Eye (tissue), 1 donor: ENCODE data around the gene AP1S1.
"Not testable (repeated sequence)": the region's sequence is repeated elsewhere in the genome, so short reads cannot be mapped to it uniquely, and the experiment has no call there.

Experiments used
- DNase-seq: peaks from one replicate; pipeline ENCODE4 v3.0.0-alpha.2; 2015

Gene AP1S1

DNA sequence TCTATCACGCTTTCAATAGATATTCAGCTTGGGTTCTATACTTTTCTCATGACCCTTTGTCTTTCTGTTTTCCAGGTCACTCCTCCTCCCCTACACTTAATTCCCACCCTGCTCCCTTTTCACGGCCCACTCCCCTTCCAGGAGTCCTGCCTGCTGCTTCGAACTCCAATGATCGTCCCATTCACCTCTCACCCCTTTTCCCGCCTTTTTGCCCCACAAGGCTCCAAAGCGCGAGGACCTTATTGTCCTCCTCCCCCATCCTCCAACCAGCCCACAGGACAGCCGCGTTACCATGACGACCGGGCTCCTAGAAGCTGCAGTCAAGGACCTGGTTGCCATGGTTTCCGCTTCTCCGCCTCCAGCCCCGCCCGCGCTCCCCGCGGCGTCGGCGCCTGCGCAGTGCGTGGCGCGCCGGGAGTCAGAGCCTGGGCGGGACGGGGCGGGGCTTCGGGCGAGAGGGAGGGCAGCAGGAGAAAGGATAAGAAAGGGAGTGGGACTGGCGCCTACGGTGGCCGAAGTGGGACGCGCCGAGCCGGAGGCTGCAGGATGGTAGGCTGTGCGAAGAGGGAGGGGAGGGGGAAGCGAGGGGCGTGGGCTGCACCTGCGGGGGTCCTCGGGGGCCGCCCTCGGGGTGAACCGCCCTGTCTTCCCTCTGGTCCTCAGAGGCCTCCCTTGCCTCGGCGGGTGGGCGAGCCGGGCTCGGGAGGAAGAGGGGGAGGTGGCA is at the start of gene AP1S1:
TSS of gene AP1S1 (plus strand) at position 508 of the 724 bp plus-strand sequence. CDS start at position 547, 39 bp downstream.
- peak; percentile 99 for DNase-seq

DNA sequence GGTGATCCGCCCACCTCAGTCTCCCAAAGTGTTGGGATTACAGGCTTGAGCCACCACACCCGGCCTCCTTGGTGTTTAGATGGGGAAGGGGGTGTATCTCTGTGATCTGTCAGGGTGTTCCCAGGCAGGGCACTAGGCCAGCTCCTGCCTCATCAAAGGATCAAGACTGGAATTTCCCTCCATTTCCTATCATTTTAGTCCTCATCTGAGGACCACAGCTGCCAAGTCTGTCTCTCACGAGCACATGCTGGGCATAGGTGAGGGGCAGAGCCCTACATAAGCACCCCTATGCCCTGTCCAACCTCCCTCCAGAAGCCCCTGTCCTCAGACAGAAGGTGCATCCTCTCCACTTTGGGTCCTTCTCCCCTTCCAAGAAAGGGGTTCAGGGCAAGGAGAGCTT is 49.5 kb upstream of the AP1S1 start:
- DNase-seq = no peak

DNA sequence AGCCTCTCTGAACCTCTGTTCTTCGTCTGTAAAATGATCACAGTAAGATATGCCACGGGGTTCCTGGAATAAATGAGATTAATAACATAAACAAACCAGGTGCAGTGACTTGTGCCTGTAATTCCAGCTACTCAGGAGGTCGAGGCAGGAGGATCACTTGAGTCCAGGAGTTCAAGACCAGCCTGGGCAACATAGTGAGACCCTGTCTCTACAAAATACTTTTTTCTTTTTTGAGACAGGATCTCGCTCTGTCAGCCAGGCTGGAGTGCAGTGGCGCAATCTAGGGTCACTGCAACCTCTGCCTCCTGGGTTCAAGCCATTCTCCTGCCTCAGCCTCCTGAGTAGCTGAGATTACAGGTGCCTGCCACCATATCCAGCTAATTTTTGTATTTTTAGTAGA is 49.0 kb upstream of the AP1S1 start:
- DNase-seq = not testable (repeated sequence)

DNA sequence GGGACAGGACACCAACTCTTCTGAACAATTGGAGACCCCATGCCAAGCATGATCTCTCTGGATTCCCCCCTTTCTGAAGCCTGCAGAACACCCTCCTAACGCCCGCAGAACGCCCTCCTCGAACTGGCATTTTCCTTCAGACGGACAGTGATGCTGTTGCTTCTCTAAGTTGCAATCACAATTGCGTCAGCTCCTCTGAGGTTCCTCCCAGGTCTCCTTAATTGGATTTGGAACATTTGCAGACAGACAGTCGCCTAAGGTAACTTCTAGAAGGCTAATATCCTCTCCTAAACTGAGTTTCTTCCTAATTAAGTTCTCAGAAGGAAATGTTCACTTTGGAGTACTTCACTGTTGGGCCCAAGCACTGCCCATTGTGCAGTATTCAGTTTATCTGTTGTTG is 47.9 kb upstream of the AP1S1 start:
- DNase-seq = no peak

DNA sequence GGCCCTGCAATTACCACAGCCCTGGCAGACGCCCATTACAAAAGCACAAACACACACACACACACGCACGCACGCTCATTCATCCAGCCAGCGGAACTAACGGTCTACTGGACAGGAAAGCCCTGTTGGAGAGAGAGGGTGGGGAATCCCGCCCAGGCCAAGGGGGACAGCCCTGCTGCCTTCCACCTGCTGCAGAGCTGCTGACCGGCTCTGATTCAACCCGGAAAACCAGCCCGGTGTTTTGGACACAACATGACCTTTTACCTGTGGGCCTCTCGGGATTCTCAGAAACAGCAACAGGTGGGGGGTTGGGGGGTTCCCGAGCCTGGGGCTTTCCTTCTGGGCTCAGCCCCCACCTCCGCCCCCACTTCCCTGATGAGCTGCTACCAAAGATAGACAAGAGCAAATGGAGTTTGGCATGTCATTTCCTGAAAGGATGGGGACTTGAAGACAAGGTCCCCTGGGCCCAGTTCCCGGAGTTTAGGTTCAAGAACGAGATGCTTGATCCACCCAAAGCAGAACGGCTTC is 45.9 kb upstream of the AP1S1 start:
- peak; percentile 60 for DNase-seq

DNA sequence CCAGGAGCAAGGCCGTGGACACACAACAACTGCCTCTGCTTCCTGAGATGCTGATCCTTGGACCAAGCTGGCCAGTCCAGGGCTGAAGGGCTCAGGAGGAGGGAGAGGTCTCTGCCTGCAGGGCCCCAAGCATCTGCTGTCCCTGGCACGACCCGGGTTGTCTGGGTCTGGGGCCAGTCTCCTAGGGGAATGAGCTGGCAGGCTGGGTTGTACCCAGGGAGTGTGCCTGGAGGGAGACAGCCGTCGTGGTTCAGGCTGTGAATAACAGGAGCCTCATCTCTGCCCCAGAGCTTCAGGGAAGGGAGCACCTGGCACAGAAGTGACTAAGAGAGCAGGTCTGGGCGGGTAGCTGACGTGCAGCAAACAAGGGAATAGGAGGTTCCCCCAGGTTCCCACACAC is 45.3 kb upstream of the AP1S1 start:
- DNase-seq = no peak

DNA sequence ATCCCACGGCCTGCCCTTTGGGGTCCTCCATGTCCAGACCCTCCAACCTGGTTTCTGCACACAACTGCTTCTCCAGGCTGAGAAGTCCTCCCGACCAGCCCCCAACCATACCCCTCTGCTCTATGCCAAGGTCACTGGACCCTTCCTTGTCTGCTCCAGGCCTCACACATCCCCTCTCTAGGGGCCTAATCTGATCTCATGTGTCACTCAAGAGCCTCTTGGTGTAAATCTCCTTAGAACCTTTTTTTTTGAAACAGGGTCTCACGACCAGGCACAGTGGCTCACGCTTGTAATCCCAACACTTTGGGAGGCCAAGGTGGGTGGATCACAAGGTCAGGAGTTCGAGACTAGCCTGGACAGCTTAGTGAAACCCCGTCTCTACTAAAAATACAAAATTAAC is 44.9 kb upstream of the AP1S1 start:
- DNase-seq = no peak

DNA sequence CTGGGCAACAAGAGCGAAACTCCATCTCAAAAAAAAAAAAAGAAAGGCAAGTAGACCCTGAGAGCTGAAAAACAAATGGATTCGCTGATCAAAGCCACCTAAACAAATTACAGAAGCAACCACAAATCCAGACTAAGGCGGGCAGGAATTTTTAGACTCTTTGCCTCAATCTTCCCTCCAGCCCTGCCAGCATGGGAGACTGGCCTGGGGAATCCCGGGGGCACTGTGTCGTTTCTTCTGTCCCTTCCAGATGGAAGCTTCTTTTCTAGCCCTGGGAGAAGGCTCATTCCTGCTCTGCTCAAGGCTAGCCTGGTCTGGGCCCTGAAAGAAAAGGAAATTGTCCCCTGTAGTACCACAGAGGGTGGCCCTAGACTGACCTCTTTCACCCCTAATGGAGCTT is 43.0 kb upstream of the AP1S1 start:
- no peak for DNase-seq

DNA sequence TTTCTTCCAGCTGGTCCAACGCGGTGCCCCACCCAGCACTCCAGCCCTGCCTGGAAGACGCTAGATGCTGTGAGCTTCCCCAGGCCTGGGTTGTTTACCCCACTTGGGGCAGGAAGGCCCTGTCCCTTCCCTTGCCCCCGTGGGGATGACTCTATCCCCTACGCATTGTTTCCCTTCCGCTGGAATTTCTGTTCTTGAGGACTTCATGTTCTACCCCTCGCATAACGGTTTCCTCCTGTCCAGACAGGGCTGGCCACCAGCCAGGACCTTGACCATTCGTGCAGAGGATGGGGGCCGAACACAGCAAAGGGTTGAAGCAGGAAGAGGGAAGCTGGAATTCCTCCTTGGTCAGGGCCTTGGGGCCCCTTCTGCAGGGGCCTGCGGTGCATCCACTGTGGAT is 42.0 kb upstream of the AP1S1 start:
- no peak for DNase-seq

DNA sequence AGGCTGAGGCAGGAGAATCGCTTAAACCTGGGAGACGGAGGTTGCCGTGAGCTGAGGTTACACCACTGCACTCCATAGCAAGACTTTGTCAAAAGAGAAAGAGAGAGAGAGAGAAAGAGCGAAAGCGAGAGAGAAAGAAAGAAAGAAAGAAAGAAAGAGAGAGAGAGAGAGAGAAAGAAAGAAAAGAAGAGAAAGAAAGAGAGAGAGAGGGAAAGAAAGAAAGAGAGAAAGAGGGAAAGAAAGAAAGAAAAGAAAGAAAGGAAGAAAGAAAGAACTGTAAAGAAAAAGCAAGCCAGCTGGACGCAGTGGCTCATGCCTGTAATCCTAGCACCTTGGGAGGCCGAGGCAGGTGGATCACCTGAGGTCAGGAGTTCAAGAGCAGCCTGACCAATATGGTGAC is 41.1 kb upstream of the AP1S1 start:
- not testable (repeated sequence) for DNase-seq

DNA sequence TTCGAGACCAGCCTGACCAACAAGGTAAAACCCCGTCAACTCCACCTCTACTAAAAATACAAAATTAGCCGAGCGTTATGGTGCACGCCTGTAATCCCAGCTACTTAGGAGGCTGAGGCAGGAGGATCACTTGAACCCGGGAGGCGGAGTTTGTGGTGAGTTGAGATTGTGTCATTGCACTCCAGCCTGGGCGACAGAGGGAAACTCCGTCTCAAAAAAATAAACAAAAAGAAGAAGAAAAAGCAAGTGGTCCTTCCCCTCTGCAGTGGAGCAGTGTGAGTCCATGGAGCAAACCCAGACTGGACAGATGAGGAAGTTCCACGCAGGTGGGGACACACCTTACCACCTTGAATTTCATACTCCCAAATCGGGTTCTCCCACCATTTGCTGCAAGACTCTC is 40.4 kb upstream of the AP1S1 start:
- DNase-seq = no peak

DNA sequence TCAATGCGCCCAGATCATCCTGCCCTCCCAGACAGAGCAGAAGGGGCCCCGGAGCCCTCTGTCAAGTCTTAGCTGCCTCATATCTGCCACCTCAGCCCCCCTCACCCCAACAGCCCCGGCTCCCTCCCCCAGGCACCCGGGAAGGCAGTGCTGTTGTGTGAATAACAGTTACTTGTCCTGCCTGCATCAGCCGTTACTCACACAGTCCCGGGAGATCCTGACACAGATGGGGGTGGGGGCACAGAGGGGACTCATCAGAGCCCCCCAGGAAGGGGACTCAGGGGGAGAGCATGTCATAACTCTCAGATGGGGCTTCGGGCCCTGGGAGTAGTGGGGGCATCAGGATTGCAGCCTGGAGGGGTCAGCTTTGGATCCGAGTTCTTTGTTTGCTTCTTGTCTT is 39.8 kb upstream of the AP1S1 start:
- DNase-seq = no peak

DNA sequence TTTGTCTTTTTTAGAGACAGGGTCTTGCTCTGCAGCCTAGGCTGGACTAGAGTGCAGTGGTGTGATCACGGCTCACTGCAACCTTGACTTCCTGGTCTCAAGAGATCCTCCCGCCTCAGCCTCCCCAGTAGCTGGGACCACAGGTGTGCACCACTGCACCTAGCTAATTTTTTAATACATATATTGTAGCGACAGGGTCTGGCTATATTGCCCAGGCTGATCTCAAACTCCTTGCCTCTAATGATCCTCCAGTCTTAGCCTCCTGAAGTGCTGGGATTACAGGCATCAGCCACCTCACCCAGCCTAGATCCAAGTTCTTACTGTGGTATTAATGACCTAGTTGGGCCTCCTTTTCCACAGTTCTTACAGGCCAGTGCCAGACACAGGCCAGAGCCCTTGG is 39.1 kb upstream of the AP1S1 start:
- no peak for DNase-seq

DNA sequence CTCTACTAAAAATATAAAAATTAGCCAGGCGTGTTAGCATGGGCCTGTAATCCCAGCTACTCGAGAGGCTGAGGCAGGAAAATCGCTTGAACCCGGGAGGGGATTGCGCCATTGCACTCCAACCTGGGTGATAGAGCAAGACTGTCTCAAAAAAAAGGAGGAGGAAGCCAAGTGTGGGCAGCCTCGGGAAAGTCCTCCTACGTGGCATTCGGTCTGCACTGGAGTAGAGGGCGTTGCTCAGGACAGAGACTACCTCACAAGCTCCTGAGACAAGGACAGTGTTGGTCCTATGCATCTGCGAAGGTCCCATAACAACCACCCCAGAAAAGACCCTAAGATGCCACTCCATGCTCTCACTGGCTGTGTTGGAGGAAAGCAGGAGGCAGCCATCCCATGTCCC is 37.4 kb upstream of the AP1S1 start:
- DNase-seq = no peak

DNA sequence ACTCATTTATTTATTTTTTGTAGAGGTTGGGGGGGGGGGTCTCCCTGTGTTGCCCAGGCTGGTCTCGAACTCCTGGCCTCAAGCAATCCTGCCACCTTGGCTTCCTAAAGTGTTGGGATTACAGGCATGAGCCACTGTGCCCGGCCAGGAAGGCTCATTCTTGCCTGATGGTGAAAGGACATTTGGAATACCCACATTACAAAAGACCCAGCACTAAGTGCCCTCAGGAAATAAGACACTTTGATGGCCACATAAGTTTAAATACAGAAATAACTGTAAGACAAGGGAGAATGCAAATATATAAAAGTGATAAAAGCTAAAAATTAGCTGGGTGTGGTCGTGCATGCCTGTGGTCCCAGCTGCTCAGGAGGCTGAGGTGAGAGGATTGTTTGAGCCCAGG is 35.4 kb upstream of the AP1S1 start:
- DNase-seq = no peak

DNA sequence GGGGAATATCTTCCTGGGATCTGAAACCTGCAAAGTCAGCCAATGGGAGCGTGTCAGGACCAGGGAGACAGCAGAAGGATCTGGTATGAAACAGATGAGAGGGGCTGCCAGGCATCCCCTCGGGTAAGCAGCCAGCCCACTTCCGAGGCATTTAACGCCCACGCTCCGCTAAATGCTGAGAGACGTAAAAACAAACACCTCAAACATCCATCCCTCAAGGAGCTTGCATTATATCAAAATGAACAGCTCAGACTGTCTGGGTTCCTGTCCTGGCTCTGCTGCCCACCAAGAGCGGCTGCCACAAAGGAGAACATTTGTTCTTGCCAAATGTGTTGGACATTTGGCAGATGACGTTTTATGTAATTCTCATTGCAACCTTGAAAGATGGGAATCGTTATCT is 34.4 kb upstream of the AP1S1 start:
- DNase-seq = no peak

DNA sequence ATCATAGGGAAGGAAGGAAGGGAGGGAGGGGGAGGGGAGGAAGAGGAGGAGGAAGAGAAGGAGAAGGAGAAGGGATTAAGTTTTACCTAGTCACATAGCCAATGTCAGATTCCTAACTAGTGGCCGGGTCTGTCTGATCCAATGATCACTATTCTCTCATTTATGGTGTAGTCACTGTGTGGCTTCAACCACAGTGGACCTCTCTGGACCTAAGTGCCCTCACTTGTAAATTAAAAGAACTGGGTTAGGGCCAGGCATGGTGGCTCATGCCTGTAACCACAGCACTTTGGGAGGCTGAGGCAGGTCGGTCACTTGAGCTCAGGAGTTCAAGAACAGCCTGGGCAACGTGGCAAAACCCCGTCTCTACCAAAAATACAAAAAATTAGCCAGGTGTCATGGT is 34.0 kb upstream of the AP1S1 start:
- no peak for DNase-seq

DNA sequence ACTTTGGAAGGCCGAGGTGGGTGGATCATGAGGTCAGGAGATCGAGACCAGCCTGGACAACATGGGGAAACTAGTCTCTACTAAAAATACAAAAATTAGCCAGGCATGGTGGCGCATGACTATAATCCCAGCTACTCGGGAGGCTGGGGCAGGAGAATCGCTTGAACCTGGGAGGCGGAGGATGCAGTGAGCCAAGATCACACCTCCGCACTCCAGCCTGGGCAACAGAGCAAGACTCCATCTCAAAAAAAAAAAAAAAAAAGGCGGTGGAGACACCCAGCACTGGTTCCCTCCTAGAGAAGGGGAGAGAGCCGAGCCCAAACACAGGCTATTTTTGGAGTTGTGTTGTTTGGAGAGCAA is 32.7 kb upstream of the AP1S1 start:
- not testable (repeated sequence) for DNase-seq

DNA sequence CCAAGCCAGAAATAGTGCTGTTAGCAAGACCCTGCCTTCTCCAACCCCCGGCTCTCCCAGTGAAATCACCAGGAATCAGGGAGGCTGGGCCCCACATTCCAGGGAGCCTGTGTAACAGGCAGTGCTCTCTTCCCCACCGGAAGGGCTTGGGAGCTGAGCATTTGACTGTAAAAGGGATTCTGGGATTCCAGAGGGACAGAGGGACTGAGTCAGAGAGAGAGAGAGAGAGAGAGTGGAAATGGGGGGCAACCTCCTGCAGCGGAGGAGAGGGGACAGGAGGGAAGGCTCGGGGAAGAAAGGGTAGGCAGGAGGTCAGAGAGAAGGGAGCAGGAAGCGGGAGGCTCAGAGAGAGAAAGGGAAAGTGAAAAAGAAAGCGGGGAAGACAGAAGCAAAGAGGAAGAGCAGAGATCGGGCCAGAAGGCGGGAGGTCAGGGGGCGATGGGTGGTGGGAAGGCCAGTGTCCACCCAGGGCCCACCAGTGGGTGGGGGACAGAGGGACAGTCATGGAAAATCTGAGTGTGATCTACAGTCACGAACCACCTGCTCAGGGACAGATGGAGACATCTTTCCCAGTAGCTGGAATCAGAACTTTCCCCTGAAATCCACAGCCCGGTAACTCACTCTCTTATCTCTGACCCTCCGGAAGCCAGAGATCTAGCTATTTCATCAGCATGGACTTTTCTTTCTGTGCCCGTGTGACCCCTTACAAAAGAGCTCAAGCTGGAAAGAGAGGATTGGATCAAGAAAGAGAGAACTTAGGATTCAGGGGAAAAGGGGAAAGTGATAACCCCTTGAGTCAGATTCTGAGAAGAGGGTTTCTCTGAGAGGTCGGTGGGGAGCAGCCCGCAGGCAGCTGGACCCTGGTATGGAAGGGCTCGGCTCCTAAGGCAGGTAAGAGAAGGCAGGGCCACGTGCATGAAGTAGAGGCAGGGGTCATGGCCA is 32.0 kb upstream of the AP1S1 start:
- peak; percentile 85 for DNase-seq

DNA sequence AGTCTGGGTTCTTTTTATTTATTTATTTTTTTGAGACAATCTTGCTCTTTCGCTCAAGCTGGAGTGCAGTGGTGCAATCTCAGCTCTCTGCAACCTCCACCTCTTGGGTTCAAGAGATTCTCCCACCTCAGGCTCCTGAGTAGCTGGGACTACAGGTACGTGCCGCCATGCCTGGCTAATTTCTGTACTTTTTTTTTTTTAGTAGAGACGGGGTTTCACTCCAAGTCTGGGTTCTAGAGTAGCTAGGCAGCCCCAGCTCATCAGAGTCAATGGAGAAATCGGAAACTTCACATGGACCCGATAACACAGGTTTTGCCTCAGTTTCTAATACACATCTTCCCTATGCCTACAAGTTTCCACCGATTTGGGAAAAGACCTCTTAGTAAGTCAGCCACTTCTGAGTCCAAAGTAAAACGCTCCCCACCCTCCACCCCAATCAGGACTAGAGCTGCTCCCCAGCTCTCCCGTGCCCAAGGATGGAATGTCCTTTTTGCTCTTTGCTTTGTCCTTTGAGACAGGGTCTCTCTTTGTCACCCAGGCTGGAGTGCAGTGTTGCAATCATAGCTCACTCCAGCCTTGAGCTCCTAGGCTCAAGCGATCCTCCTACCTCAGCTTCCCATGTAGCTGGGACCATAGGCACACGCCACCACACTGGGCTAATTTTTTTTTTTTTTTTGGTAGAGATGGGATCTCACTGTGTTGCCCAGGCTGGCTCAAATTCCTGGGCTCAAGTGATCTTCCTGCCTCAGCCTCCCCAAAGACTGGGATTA is 31.2 kb upstream of the AP1S1 start:
- no peak for DNase-seq

DNA sequence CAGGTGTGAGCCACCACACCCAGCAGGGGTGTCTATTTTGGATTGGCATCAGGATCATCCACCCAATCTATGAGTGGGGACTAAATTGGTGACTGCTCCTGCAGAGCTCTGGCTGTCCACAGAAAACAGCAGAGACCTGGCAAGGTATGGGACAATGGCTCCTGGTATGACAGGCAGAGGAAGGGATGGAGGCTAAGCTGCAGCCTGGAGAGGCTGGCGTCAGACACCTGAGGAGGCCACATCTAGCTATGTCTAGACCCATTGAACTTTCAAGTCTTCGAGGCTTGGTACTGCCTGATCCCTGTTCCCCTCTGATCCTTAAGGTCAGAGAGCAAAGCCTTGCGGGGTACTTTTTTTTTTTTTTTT is 30.6 kb upstream of the AP1S1 start:
- no peak for DNase-seq

DNA sequence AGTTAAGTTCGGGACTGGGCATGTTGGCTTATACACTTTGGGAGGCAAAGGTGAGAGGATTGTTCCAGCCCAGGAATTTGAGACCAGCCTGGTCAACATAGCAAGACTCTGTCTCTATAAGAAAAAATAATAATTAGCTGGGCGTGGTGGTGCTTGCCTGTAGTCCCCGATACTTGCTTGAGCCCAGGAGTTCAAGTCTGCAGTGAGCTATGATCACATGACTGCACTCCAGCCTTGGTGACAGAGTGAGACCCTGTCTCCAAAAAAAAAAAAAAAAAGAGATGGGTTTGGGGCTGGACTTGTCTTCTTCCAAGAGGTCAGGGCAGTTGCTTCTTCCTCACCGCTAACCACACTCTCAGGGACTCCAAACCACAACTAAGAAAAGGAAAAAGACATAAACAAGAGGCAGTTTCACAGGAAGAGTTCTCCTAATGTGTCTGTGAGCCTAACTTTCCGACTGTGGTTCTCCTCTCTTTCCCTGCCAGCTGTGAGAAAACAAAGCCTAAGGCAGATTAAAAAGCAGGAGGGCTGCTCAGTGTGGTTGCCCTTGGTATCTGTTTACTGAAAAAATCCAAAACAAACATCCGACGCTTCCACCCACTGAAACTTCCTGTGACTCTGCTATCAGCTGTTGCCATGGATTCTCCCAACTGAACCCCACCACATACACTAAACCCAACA is 29.8 kb upstream of the AP1S1 start:
- peak; percentile 26 for DNase-seq
